Neural progenitor cell (in vitro differentiated cells): ENCODE data around the gene GINS2. TPM values are rescaled to one million over a fixed set of nuclear protein-coding genes. Genes with fewer than 3 reads are reported as not detected.

Source experiments
- DNase-seq: peaks from one replicate; pipeline ENCODE4 v3.0.0-alpha.2; 2016; ENCODE audit warnings: low spot score
- H2AFZ ChIP-seq: fragments of 200-600 bp; sonication (generic); replicated peaks from 2 replicates; pipeline ENCODE4 v1.6.1; 2016; ENCODE audit warnings: antibody characterized with exemption
- H3F3A ChIP-seq: fragments of 200-600 bp; sonication (generic); 2 replicates; pipeline ENCODE4 v1.6.1; 2016; ENCODE audit warnings: antibody characterized with exemption, low read depth
- H3K27ac ChIP-seq: fragments of 200-600 bp; sonication (generic); 2 replicates; pipeline ENCODE4 v1.5.1; 2016; ENCODE audit warnings: mild to moderate bottlenecking
- H3K27me3 ChIP-seq: fragments of 200-600 bp; sonication (generic); 2 replicates; pipeline ENCODE4 v1.6.1; 2016; ENCODE audit warnings: mild to moderate bottlenecking, moderate library complexity
- H3K36me3 ChIP-seq: fragments of 200-600 bp; sonication (generic); 2 replicates; pipeline ENCODE4 v1.5.1; 2016
- H3K4me1 ChIP-seq: fragments of 200-600 bp; sonication (generic); 2 replicates; pipeline ENCODE4 v1.6.1; 2016; ENCODE audit warnings: mixed run types
- H3K4me2 ChIP-seq: fragments of 200-600 bp; sonication (generic); 2 replicates; pipeline ENCODE4 v1.6.1; 2016
- H3K4me3 ChIP-seq: fragments of 200-600 bp; sonication (generic); 2 replicates; pipeline ENCODE4 v1.5.1; 2016
- H3K79me2 ChIP-seq: fragments of 200-600 bp; sonication (generic); 2 replicates; pipeline ENCODE4 v1.6.1; 2016; ENCODE audit warnings: low read depth
- H3K9ac ChIP-seq: fragments of 200-600 bp; sonication (generic); 2 replicates; pipeline ENCODE4 v1.6.1; 2016
- H3K9me3 ChIP-seq: fragments of 200-600 bp; sonication (generic); 2 replicates; pipeline ENCODE4 v1.5.1; 2016; ENCODE audit warnings: low read depth
- H4K20me1 ChIP-seq: fragments of 200-600 bp; sonication (generic); 2 replicates; pipeline ENCODE4 v1.6.1; 2016; ENCODE audit warnings: low read depth
- H3K27ac Mint-ChIP-seq: 3 replicates; pipeline ENCODE4 v1.8.0; 2021; ENCODE audit warnings: mixed read lengths
- H3K27me3 Mint-ChIP-seq: 2 replicates; pipeline ENCODE4 v1.8.0; 2022; ENCODE audit warnings: low read depth, mild to moderate bottlenecking, inconsistent platforms, moderate library complexity, mixed read lengths; ENCODE audit not compliant: insufficient read depth
- H3K36me3 Mint-ChIP-seq: 3 replicates; pipeline ENCODE4 v1.8.0; 2021; ENCODE audit warnings: mixed read lengths
- H3K4me1 Mint-ChIP-seq: 3 replicates; pipeline ENCODE4 v1.8.0; 2021; ENCODE audit warnings: mixed read lengths
- H3K4me3 Mint-ChIP-seq: 3 replicates; pipeline ENCODE4 v1.8.0; 2021; ENCODE audit warnings: mild to moderate bottlenecking, moderate library complexity, mixed read lengths
- H3K9me3 Mint-ChIP-seq: 3 replicates; pipeline ENCODE4 v1.8.0; 2020; ENCODE audit warnings: mixed read lengths
- CTCF ChIP-seq: fragments of 200-600 bp; sonication (generic); IDR thresholded peaks from 2 replicates; pipeline ENCODE4 v1.5.1; 2017; ENCODE audit warnings: antibody characterized with exemption, mild to moderate bottlenecking
- EZH2 ChIP-seq: fragments of 200-600 bp; sonication (generic); IDR thresholded peaks from 2 replicates; pipeline ENCODE4 v1.6.1; 2017; ENCODE audit warnings: antibody characterized with exemption, mild to moderate bottlenecking, moderate library complexity
- EZH2phosphoT487 ChIP-seq: fragments of 200-600 bp; sonication (generic); IDR thresholded peaks from 2 replicates; pipeline ENCODE4 v1.6.1; 2017; ENCODE audit warnings: antibody characterized with exemption
- total RNA-seq: library from RNA; depleted of rRNA; stranded (reverse); fragments of >200 nt; gene quantifications from 2 replicates; pipeline ENCODE4 v1.2.3, GENCODE V29; 2015; ENCODE audit warnings: low replicate concordance

GINS2 gene
- total RNA-seq, 1 donor from 2014 or later, result 47.9 TPM

GRCh38 chr16:85668676-85669424 is 19.9 kb downstream of the GINS2 start:
- no peaks in the 10 kb centered on the region for H3K79me2 ChIP-seq
- H3K27me3 ChIP-seq, result no peaks in the 10 kb centered on the region
- no peak overlapping the region for H3K4me3 Mint-ChIP-seq
- no peaks in the 10 kb centered on the region for H3K36me3 ChIP-seq
- H3K27ac Mint-ChIP-seq, result no peak overlapping the region
- H3K36me3 Mint-ChIP-seq, result peaks cover 41% of the 10 kb centered on the region
- no peak overlapping the region for H3K4me2 ChIP-seq
- H3K27ac ChIP-seq, result no peak overlapping the region
- no peak overlapping the region for H2AFZ ChIP-seq
- no peaks in the 10 kb centered on the region for H3K4me1 ChIP-seq
- H4K20me1 ChIP-seq, result no peaks in the 10 kb centered on the region
- H3K4me1 Mint-ChIP-seq, result no peaks in the 10 kb centered on the region
- no peaks in the 10 kb centered on the region for H3K9me3 ChIP-seq
- H3K4me3 ChIP-seq, result no peak overlapping the region
- peaks cover 3% of the 10 kb centered on the region for H3F3A ChIP-seq
- no peak for DNase-seq
- no peak overlapping the region for H3K9ac ChIP-seq
- H3K9me3 Mint-ChIP-seq, result no peaks in the 10 kb centered on the region
- peaks cover 6% of the 10 kb centered on the region for H3K27me3 Mint-ChIP-seq
- TF ChIP-seq EZH2 (no peak), EZH2phosphoT487 (no peak), CTCF (no peak)

- H4K20me1 ChIP-seq, result peaks cover under 1% of the 10 kb centered on the region
- no peak overlapping the region for H3K27ac ChIP-seq
- H3K4me2 ChIP-seq, result no peak overlapping the region
- no peaks in the 10 kb centered on the region for H3K36me3 ChIP-seq
- peaks cover 3% of the 10 kb centered on the region for H3K4me1 ChIP-seq
- H3K9ac ChIP-seq, result no peak overlapping the region
- H3K27me3 ChIP-seq, result no peaks in the 10 kb centered on the region
- Mint-ChIP-seq H3K4me3 (no peak overlapping the region), H3K27me3 (peaks cover 9% of the 10 kb centered on the region), H3K27ac (no peak overlapping the region), H3K36me3 (peaks cover 49% of the 10 kb centered on the region), H3K4me1 (peaks cover 4% of the 10 kb centered on the region), H3K9me3 (no peaks in the 10 kb centered on the region)
- H3K79me2 ChIP-seq, result no peaks in the 10 kb centered on the region
- peaks cover 10% of the 10 kb centered on the region for H3F3A ChIP-seq
- H3K9me3 ChIP-seq, result no peaks in the 10 kb centered on the region
- H3K4me3 ChIP-seq, result no peak overlapping the region
- no peak for TF ChIP-seq EZH2
- no peak for TF ChIP-seq EZH2phosphoT487
- no peak for TF ChIP-seq CTCF
- DNase-seq, result no peak
- H2AFZ ChIP-seq, result no peak overlapping the region
Observed at GRCh38 chr16:85667841-85668413, 20.8 kb downstream of the GINS2 start.

- H3K36me3 Mint-ChIP-seq, result peaks cover 53% of the 10 kb centered on the region
- H3K9me3 Mint-ChIP-seq, result no peaks in the 10 kb centered on the region
- no peak overlapping the region for H3K27ac Mint-ChIP-seq
Observed at GRCh38 chr16:85667261-85667660, 21.5 kb downstream of the GINS2 start.

More at GRCh38 chr16:85667261-85667660, 21.5 kb downstream of the GINS2 start:
- Histone ChIP-seq H3K4me1 (peaks cover 10% of the 10 kb centered on the region), H2AFZ (no peak overlapping the region), H3K79me2 (no peaks in the 10 kb centered on the region), H3K4me2 (no peak overlapping the region), H4K20me1 (peaks cover 4% of the 10 kb centered on the region), H3K9me3 (no peaks in the 10 kb centered on the region), H3K27me3 (no peaks in the 10 kb centered on the region), H3F3A (peaks cover 16% of the 10 kb centered on the region), H3K9ac (no peak overlapping the region), H3K4me3 (no peak overlapping the region), H3K36me3 (no peaks in the 10 kb centered on the region), H3K27ac (no peak overlapping the region)
- Mint-ChIP-seq H3K4me1 (peaks cover 11% of the 10 kb centered on the region), H3K27me3 (peaks cover 14% of the 10 kb centered on the region), H3K4me3 (no peak overlapping the region)
- DNase-seq, result no peak
- TF ChIP-seq EZH2phosphoT487 (no peak), CTCF (no peak)
